ENCODE results near the gene SKOR1. TPM values are rescaled to one million over a fixed set of nuclear protein-coding genes. Genes with fewer than 3 reads are reported as not detected.

The SKOR1 gene
- total and polyA plus RNA-seq, 10 of the 15 experiments (the other 5 are each of a cell fraction or from before 2014, with no cell fraction given) = 0.04 to 0.36 (median 0.10) TPM; not detected in 4

- H3K27me3 ChIP-seq (replicated peaks in 1 of 2; ENCODE audit: control insufficient read depth in 2 of 2, insufficient read depth in 2 of 2, low read length in 1 of 2) = peaks cover 12 to 13% of the 10 kb centered on the region in 2 experiments; a peak in 3 of 4 replicates
- H3K79me2 ChIP-seq (ENCODE audit: control insufficient read depth, insufficient read depth, low read length) = no peaks in the 10 kb centered on the region; the same call in 1 of the 2 replicates
- peak overlapping the region; percentile 91 for H2AFZ ChIP-seq (ENCODE audit: control insufficient read depth, low read depth, low read length)
- ChIA-PET RAD21 (ENCODE audit: unreplicated experiment) (no interaction called here), CTCF (no interaction called here), POLR2A (interaction anchor here (0.6 kb wide), 1 partner anchor 371 kb away, joined by 4 read pairs; no protein-coding TSS in a partner anchor), SMC1A (ENCODE audit: uncharacterized antibody, unreplicated experiment) (interaction anchor here (0.8 to 2.5 kb wide), 2 partner anchors 15 to 338 kb away, joined by 3 to 29 read pairs; no protein-coding TSS in a partner anchor)
- no peaks in the 10 kb centered on the region; the same call in 2 of the 3 replicates for H3K9me3 ChIP-seq (replicated peaks; ENCODE audit: control insufficient read depth, insufficient read depth, low read length)
- H3K9ac ChIP-seq (ENCODE audit: control insufficient read depth, insufficient read depth, low read length) = peak overlapping the region; percentile 84
- H3K27ac ChIP-seq (ENCODE audit: control insufficient read depth, insufficient read depth) = peak overlapping the region; percentile 83
- under 1% methylated on average over 12 of the region's 12 CpGs for WGBS (ENCODE audit: insufficient coverage, insufficient replicate concordance, low lambda C conversion rate, missing lambda C conversion rate)
- H3K4me2 ChIP-seq (ENCODE audit: control insufficient read depth, insufficient read depth) = peak overlapping the region; percentile 92
- H3K4me1 ChIP-seq (ENCODE audit: control insufficient read depth, insufficient read depth, low read length) = peaks cover 29% of the 10 kb centered on the region
- DNase-seq (ENCODE audit: low read depth, low spot score) (no peak), ATAC-seq (peak; percentile 30), FAIRE-seq (no peak)
- H3K4me3 ChIP-seq = peak overlapping the region; percentile 67; the same call in 1 of the 2 replicates
- in situ Hi-C loops (cut with MboI) = loop anchor here (5.0 kb wide), 2 partner anchors 382 to 892 kb away; no protein-coding TSS in a partner anchor
- H3K36me3 ChIP-seq (ENCODE audit: control insufficient read depth in 2 of 2, insufficient read depth in 2 of 2, low read length in 1 of 2) = no peaks in the 10 kb centered on the region
- intact Hi-C loops (cut with micrococcal nuclease; ENCODE audit: unreplicated experiment) = loop anchor here (5.0 to 10.0 kb wide), 2 partner anchors 235 to 892 kb away; no protein-coding TSS in a partner anchor
- H4K20me1 ChIP-seq (ENCODE audit: control insufficient read depth, insufficient read depth) = no peaks in the 10 kb centered on the region; the same call in 1 of the 2 replicates
- BruUV-seq (replicated peaks) = no TSS peak
- TF ChIP-seq STAT1 (conservative IDR thresholded peaks at IDR 0.05) (0 out of 2 replicates have a peak, but pooled peaks have one; percentile 3), USF1 (IDR thresholded peaks at IDR 0.05; ENCODE audit: borderline replicate concordance, extremely low read length, insufficient read depth, low read depth, low read length) (no peak), RFX5 (IDR thresholded peaks at IDR 0.05; ENCODE audit: low read depth, low read length) (no peak), RUNX3 (IDR thresholded peaks at IDR 0.05; ENCODE audit: low read length) (no peak), CTCF (IDR thresholded peaks at IDR 0.05 in 2 of 3, conservative IDR thresholded peaks at IDR 0.05 in 1 of 3; ENCODE audit: control insufficient read depth in 2 of 3, extremely low read depth in 1 of 3, insufficient read depth in 1 of 3, low read depth in 3 of 3, low read length in 3 of 3) (no peak), PKNOX1 (IDR thresholded peaks at IDR 0.05) (peak; percentile 43), CUX1 (IDR thresholded peaks at IDR 0.05; ENCODE audit: insufficient replicate concordance, low read depth, low read length) (no peak), BRCA1 (IDR thresholded peaks at IDR 0.05; ENCODE audit: low read depth, low read length) (no peak), LARP7 (IDR thresholded peaks at IDR 0.05) (no peak), FOS (IDR thresholded peaks at IDR 0.05; ENCODE audit: borderline replicate concordance, extremely low read depth, insufficient read length) (no peak)
Measured at GRCh38 chr15:67839499-67839928, 14.2 kb downstream of the SKOR1 start.

Measured in GM12878 (cell line).